HCT116 (cell line): Measurements from ENCODE around the gene SPRR2E. TPM values are rescaled to one million over a fixed set of nuclear protein-coding genes. Genes with fewer than 3 reads are reported as not detected.

Experiments
- ATAC-seq: fragments of 200-7000 bp; cut with Tn5 transposase; 2 replicates; pipeline ENCODE4 v1.9.1; 2020; ENCODE audit warnings: mild to moderate bottlenecking, moderate library complexity
- BruUV-seq: library from RNA; stranded (reverse); fragments of 400-500 nt; replicated peaks from 2 replicates; lab custom pipeline; 2021; lab: Mats Ljungman, UMichigan
- CTCF ChIA-PET: fragments of 300-600 bp; sonication (Branson Sonifier 250); formaldehyde crosslinking; loops from one replicate; lab custom pipeline; 2021; ENCODE audit warnings: antibody characterized with exemption; lab: Charles Lee
- POLR2A ChIA-PET: fragments of 300-600, 350-600 bp; sonication (Branson Sonifier 250); formaldehyde crosslinking; loops from one replicate; lab custom pipeline; 2021; ENCODE audit warnings: antibody characterized with exemption; lab: Charles Lee
- RAD21 ChIA-PET, 2 experiments: fragments of 300-600 bp; sonication (Branson Sonifier 250); formaldehyde crosslinking; loops; one replicate each; lab custom pipeline; 2023; ENCODE audit warnings: low total read pairs in 2 of 2; ENCODE audit not compliant: uncharacterized antibody in 2 of 2, unreplicated experiment in 2 of 2, low non-redundant PET in 1 of 2; lab: Charles Lee
- DNase-seq: peaks from one replicate; pipeline ENCODE4 v3.0.0-alpha.2; 2010; ENCODE audit warnings: low read depth, low spot score
- H2AFZ ChIP-seq: fragments of 200-600 bp; shearing (Covaris generic), sonication (generic); 2 replicates; pipeline ENCODE4 v1.6.1; 2017; ENCODE audit warnings: low read depth, mixed run types, mixed read lengths, antibody characterized with exemption, low read length; ENCODE audit not compliant: poor library complexity, severe bottlenecking
- H3K27ac ChIP-seq: 2 replicates; pipeline ENCODE4 v1.5.1; 2012; ENCODE audit warnings: low read depth, low read length
- H3K27me3 ChIP-seq: fragments of 200-600 bp; sonication (generic); 2 replicates; pipeline ENCODE4 v1.6.1; 2016; ENCODE audit warnings: mixed run types, low read length, mixed read lengths; ENCODE audit not compliant: insufficient read depth
- H3K36me3 ChIP-seq, 2 experiments: fragments of 200-500 bp in 1 of 2; fragments of 200-600 bp in 1 of 2; sonication (Bioruptor generic) in 1 of 2; sonication (generic) in 1 of 2; 2 replicates each; pipeline versions ENCODE4 v1.5.1 to v1.6.1; 2014 to 2016; ENCODE audit warnings: low read length in 2 of 2, inconsistent platforms in 1 of 2, mixed read lengths in 1 of 2, mixed run types in 1 of 2; ENCODE audit not compliant: insufficient read depth in 2 of 2, control insufficient read depth in 1 of 2
- H3K4me1 ChIP-seq, 2 experiments: fragments of 200-600 bp in 1 of 2; sonication (generic) in 1 of 2; 2 replicates each; pipeline versions ENCODE4 v1.5.1 to v1.6.1; 2012 to 2017; ENCODE audit warnings: low read length in 2 of 2, inconsistent platforms in 1 of 2, mild to moderate bottlenecking in 1 of 2, mixed read lengths in 1 of 2, mixed run types in 1 of 2, moderate library complexity in 1 of 2; ENCODE audit not compliant: insufficient read depth in 2 of 2, control insufficient read depth in 1 of 2
- H3K4me2 ChIP-seq: fragments of 200-600 bp; sonication (generic); 2 replicates; pipeline ENCODE4 v1.6.1; 2017; ENCODE audit warnings: mixed run types, low read length, mixed read lengths
- H3K4me3 ChIP-seq, 2 experiments: fragments of 200-600 bp in 1 of 2; sonication (generic) in 1 of 2; replicated peaks in 1 of 2; 2 replicates each; pipeline ENCODE4 v1.5.1; 2011 to 2016; ENCODE audit warnings: low read length in 2 of 2, control low read depth in 1 of 2, low read depth in 1 of 2, mild to moderate bottlenecking in 1 of 2, mixed read lengths in 1 of 2, mixed run types in 1 of 2
- H3K79me2 ChIP-seq: fragments of 200-600 bp; sonication (generic); 2 replicates; pipeline ENCODE4 v1.6.1; 2017; ENCODE audit warnings: mild to moderate bottlenecking, mixed run types, low read length, moderate library complexity, mixed read lengths; ENCODE audit not compliant: insufficient read depth
- H3K9ac ChIP-seq: fragments of 200-600 bp; sonication (generic); 2 replicates; pipeline ENCODE4 v1.6.1; 2016; ENCODE audit warnings: low read length, mixed read lengths
- H3K9me2 ChIP-seq: fragments of 200-600 bp; sonication (generic), shearing (Covaris generic); 2 replicates; pipeline ENCODE4 v1.6.1; 2017; ENCODE audit warnings: mixed run types, mild to moderate bottlenecking, moderate library complexity; ENCODE audit not compliant: insufficient read depth
- H3K9me3 ChIP-seq, 2 experiments: fragments of 200-500 bp in 1 of 2; fragments of 200-600 bp in 1 of 2; sonication (Bioruptor generic) in 1 of 2; sonication (generic) in 1 of 2; 2 replicates each; pipeline ENCODE4 v1.6.1; 2014 to 2017; ENCODE audit warnings: low read length in 2 of 2, mixed read lengths in 2 of 2, inconsistent platforms in 1 of 2, low read depth in 1 of 2, mild to moderate bottlenecking in 1 of 2, mixed run types in 1 of 2, moderate library complexity in 1 of 2; ENCODE audit not compliant: control insufficient read depth in 1 of 2, insufficient read depth in 1 of 2
- H4K20me1 ChIP-seq: fragments of 200-600 bp; sonication (generic), shearing (Covaris generic); 2 replicates; pipeline ENCODE4 v1.6.1; 2017; ENCODE audit warnings: mixed run types, mild to moderate bottlenecking, moderate library complexity; ENCODE audit not compliant: insufficient read depth
- CEBPB ChIP-seq: IDR thresholded peaks from 2 replicates; pipeline ENCODE4 v1.6.1; 2012; ENCODE audit warnings: low read depth
- EZH2phosphoT487 ChIP-seq: fragments of 200-600 bp; IDR thresholded peaks from 2 replicates; pipeline ENCODE4 v1.6.1; 2018; ENCODE audit warnings: antibody characterized with exemption, borderline replicate concordance
- FOSL1 ChIP-seq: IDR thresholded peaks from 2 replicates; pipeline ENCODE4 v1.6.1; 2012; ENCODE audit warnings: low read depth
- JUND ChIP-seq: IDR thresholded peaks from 2 replicates; pipeline ENCODE4 v1.6.1; 2012
- YY1 ChIP-seq: IDR thresholded peaks from 2 replicates; pipeline ENCODE4 v1.6.1; 2011; ENCODE audit warnings: low read length, low read depth, moderate library complexity, mild to moderate bottlenecking; ENCODE audit not compliant: insufficient replicate concordance; ENCODE audit errors: extremely low read depth
- ZFX ChIP-seq: fragments of 450-650 bp; IDR thresholded peaks from 2 replicates; pipeline ENCODE4 v1.6.1; 2017
- intact Hi-C: fragments of 100-400 bp; cut with micrococcal nuclease; formaldehyde crosslinking; loops from 2 replicates; pipeline ENCODE4 v1.10.0; 2022
- total RNA-seq: library from RNA; stranded (reverse); gene quantifications from one replicate; pipeline ENCODE4 v1.2.1, GENCODE V29; 2021; ENCODE audit not compliant: unreplicated experiment
- TF ChIP-seq, protein P1 (sequence below): IDR thresholded peaks from 2 replicates; pipeline ENCODE4 v1.6.1; 2012
- TF ChIP-seq, protein P2 (sequence below): IDR thresholded peaks from 2 replicates; pipeline ENCODE4 v1.6.1; 2012; ENCODE audit warnings: low read depth

SPRR2E gene
- total RNA-seq, 1 experiment from 2014 or later = not detected

DNA sequence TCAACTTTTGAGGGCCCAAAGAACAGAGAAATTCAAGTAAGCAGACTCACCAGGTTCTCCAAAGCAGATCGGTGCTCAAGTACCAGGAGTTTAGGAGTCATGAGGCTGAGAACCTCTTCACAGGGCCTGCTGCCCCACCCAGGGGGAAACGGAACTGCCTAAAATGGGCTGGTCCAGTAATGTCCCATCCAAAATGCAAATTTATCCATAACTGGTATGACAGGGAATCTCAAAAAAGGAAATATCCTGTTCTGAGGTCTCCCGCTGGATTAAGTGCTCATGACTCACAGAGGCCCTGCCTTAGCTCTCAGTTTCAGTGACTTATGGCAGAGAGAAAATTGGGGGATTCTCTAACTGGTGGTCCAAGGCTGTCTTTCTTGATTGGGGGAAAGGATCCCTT lies 47.1 kb upstream of the SPRR2E start:
- RAD21 ChIA-PET = no interaction called here
- no peaks in the 10 kb centered on the region for H3K9me2 ChIP-seq
- ATAC-seq (no peak), DNase-seq (no peak)
- POLR2A ChIA-PET = no interaction called here
- H2AFZ ChIP-seq = no peak overlapping the region
- TF ChIP-seq JUND (no peak), FOSL1 (no peak)
- intact Hi-C loops = no loop called here
- no peaks in the 10 kb centered on the region for H3K79me2 ChIP-seq
- no peaks in the 10 kb centered on the region for H4K20me1 ChIP-seq
- H3K27ac ChIP-seq = no peak overlapping the region
- H3K9ac ChIP-seq = no peak overlapping the region
- no peaks in the 10 kb centered on the region for H3K36me3 ChIP-seq
- no peaks in the 10 kb centered on the region for H3K9me3 ChIP-seq
- no peak overlapping the region for H3K4me2 ChIP-seq
- BruUV-seq = no TSS peak
- H3K27me3 ChIP-seq = peaks cover 69% of the 10 kb centered on the region
- H3K4me1 ChIP-seq = no peaks in the 10 kb centered on the region
- CTCF ChIA-PET = no interaction called here
- no peak overlapping the region for H3K4me3 ChIP-seq

DNA sequence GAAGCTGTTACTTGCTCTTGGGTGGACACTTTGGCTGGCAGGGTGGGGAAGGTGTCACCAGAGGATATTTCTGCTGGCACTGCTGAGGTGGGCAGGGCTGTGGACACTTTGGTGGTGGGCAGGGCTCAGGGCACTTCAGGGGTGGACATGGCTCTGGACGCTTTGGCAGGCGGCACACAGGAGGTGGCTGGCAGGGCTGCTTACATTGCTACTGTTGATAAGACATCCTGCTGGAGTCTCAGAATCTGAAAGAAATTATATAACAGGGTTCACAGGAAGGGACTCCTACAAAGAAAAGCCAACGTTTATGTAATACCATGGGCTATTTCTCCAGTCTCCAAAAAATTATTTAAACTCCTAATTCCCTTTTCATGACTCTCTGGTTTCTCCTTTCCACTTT lies 46.2 kb upstream of the SPRR2E start:
- no peaks in the 10 kb centered on the region for H3K9me2 ChIP-seq
- H3K9me3 ChIP-seq = no peaks in the 10 kb centered on the region
- H3K4me1 ChIP-seq = no peaks in the 10 kb centered on the region
- H3K4me3 ChIP-seq = no peak overlapping the region
- no peak overlapping the region for H3K4me2 ChIP-seq
- no peak overlapping the region for H3K9ac ChIP-seq
- H4K20me1 ChIP-seq = no peaks in the 10 kb centered on the region
- no peaks in the 10 kb centered on the region for H3K79me2 ChIP-seq
- DNase-seq (no peak), ATAC-seq (no peak)
- H2AFZ ChIP-seq = no peak overlapping the region
- intact Hi-C loops = no loop called here
- H3K27me3 ChIP-seq = peaks cover 67% of the 10 kb centered on the region
- ChIA-PET POLR2A (no interaction called here), CTCF (no interaction called here), RAD21 (no interaction called here)
- TF ChIP-seq, protein P1, sequence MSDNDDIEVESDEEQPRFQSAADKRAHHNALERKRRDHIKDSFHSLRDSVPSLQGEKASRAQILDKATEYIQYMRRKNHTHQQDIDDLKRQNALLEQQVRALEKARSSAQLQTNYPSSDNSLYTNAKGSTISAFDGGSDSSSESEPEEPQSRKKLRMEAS = no peak
- TF ChIP-seq CEBPB = no peak
- no TSS peak for BruUV-seq
- H3K27ac ChIP-seq = no peak overlapping the region
- H3K36me3 ChIP-seq = no peaks in the 10 kb centered on the region

DNA sequence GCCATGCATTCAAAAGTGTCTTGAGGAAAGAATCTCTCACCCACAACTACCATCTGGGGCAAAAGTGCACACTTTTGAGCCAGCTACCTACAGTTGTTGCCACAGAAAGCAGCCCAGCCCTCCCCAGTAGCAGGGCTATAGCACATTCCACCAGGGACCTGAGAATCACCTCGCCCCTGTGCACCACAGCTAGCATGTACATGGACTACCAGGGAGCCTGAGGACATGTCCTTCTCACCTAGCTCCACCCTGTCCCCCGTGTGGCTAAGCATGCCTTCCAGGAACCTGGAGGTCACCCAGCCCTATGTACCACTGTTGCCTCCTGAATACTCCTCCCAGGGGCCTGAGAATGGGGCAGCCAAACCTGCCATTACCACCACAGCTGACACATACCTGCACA lies 39.4 kb upstream of the SPRR2E start:
- ChIA-PET RAD21 (no interaction called here), POLR2A (no interaction called here), CTCF (no interaction called here)
- Histone ChIP-seq H3K4me3 (no peak overlapping the region), H3K9me2 (no peaks in the 10 kb centered on the region), H3K4me2 (no peak overlapping the region), H3K9me3 (no peaks in the 10 kb centered on the region), H3K9ac (no peak overlapping the region), H2AFZ (no peak overlapping the region), H3K27ac (no peak overlapping the region), H3K36me3 (no peaks in the 10 kb centered on the region), H4K20me1 (no peaks in the 10 kb centered on the region), H3K27me3 (peaks cover 25% of the 10 kb centered on the region; the same call in 1 of the 2 replicates), H3K4me1 (no peaks in the 10 kb centered on the region), H3K79me2 (no peaks in the 10 kb centered on the region)
- no peak for TF ChIP-seq YY1
- TF ChIP-seq EZH2phosphoT487 = no peak
- TF ChIP-seq, protein P2, sequence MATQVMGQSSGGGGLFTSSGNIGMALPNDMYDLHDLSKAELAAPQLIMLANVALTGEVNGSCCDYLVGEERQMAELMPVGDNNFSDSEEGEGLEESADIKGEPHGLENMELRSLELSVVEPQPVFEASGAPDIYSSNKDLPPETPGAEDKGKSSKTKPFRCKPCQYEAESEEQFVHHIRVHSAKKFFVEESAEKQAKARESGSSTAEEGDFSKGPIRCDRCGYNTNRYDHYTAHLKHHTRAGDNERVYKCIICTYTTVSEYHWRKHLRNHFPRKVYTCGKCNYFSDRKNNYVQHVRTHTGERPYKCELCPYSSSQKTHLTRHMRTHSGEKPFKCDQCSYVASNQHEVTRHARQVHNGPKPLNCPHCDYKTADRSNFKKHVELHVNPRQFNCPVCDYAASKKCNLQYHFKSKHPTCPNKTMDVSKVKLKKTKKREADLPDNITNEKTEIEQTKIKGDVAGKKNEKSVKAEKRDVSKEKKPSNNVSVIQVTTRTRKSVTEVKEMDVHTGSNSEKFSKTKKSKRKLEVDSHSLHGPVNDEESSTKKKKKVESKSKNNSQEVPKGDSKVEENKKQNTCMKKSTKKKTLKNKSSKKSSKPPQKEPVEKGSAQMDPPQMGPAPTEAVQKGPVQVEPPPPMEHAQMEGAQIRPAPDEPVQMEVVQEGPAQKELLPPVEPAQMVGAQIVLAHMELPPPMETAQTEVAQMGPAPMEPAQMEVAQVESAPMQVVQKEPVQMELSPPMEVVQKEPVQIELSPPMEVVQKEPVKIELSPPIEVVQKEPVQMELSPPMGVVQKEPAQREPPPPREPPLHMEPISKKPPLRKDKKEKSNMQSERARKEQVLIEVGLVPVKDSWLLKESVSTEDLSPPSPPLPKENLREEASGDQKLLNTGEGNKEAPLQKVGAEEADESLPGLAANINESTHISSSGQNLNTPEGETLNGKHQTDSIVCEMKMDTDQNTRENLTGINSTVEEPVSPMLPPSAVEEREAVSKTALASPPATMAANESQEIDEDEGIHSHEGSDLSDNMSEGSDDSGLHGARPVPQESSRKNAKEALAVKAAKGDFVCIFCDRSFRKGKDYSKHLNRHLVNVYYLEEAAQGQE = no peak
- no peak for TF ChIP-seq ZFX
- intact Hi-C loops = no loop called here
- DNase-seq = no peak
- no peak for ATAC-seq
- BruUV-seq = no TSS peak
